Daoy (cell line): ENCODE results near the gene ZNF615. TPM values are rescaled to one million over a fixed set of nuclear protein-coding genes. Genes with fewer than 3 reads are reported as not detected.
"Not testable (repeated sequence)": the region's sequence is repeated elsewhere in the genome, so short reads cannot be mapped to it uniquely, and the experiment has no call there.

Experiments used
- DNase-seq: peaks from one replicate; pipeline ENCODE4 v3.0.0-alpha.2; 2015; ENCODE audit warnings: low read depth
- total RNA-seq: library from RNA; depleted of rRNA; stranded (reverse); fragments of >200 nt; shearing (Covaris generic); gene quantifications from 2 replicates; pipeline ENCODE4 v1.2.3, GENCODE V29; 2014; rRNA removed

ZNF615 gene
- 5.7 and 6.7 TPM in 2 replicates for total RNA-seq

- DNase-seq, result peak; percentile 92
Observed at GRCh38 chr19:52007806-52008557, at the start of gene ZNF615. TSS of gene ZNF615 (minus strand) at chr19:52008211. CDS start at chr19:52003711, 4,500 bp downstream.

GRCh38 chr19:52056480-52056879, 48.5 kb upstream of the ZNF615 start:
- DNase-seq, result not testable (repeated sequence)

GRCh38 chr19:52051736-52052135, 43.7 kb upstream of the ZNF615 start:
- not testable (repeated sequence) for DNase-seq

GRCh38 chr19:52048555-52049501, 40.8 kb upstream of the ZNF615 start, which contains the start of gene ZNF432:
TSS of gene ZNF432 (minus strand) at chr19:52048838. CDS start at chr19:52046868, 1,970 bp downstream.
- DNase-seq, result peak; percentile 95

GRCh38 chr19:52039169-52039568, 31.2 kb upstream of the ZNF615 start:
- DNase-seq, result no peak

- no peak for DNase-seq
Observed at GRCh38 chr19:52034051-52034728, 26.2 kb upstream of the ZNF615 start.

- DNase-seq, result no peak
Observed at GRCh38 chr19:52028780-52029123, 20.7 kb upstream of the ZNF615 start.

- DNase-seq, result peak; percentile 91
Observed at GRCh38 chr19:52028027-52028779, 20.2 kb upstream of the ZNF615 start, which contains the start of gene ZNF614. TSS of gene ZNF614 (minus strand) at chr19:52028379. CDS start at chr19:52025745, 2,634 bp downstream.

GRCh38 chr19:52026255-52026990, 18.4 kb upstream of the ZNF615 start:
- DNase-seq, result not testable (repeated sequence)

- DNase-seq, result not testable (repeated sequence)
Observed at GRCh38 chr19:52024478-52024877, 16.5 kb upstream of the ZNF615 start.

GRCh38 chr19:52022193-52022592, 14.2 kb upstream of the ZNF615 start:
- no peak for DNase-seq

GRCh38 chr19:52020506-52020905, 12.5 kb upstream of the ZNF615 start:
- no peak for DNase-seq

- DNase-seq, result no peak
Observed at GRCh38 chr19:52010674-52011073, 2.7 kb upstream of the ZNF615 start.

- DNase-seq, result peak; percentile 13
Observed at GRCh38 chr19:52007451-52007805, 583 bp downstream of the ZNF615 start.

- no peak for DNase-seq
Observed at GRCh38 chr19:51994048-51994644, 13.9 kb downstream of the ZNF615 start.

- no peak for DNase-seq
Observed at GRCh38 chr19:51993422-51993821, 14.6 kb downstream of the ZNF615 start.

GRCh38 chr19:51986309-51987291, 21.4 kb downstream of the ZNF615 start, which contains the start of gene ZNF350:
TSS of gene ZNF350 (minus strand) at chr19:51986840. CDS start at chr19:51974360, 12,480 bp downstream.
- DNase-seq, result peak; percentile 94

GRCh38 chr19:51983361-51983760, 24.6 kb downstream of the ZNF615 start:
- no peak for DNase-seq

GRCh38 chr19:51980926-51981325, 27.1 kb downstream of the ZNF615 start:
- DNase-seq, result not testable (repeated sequence)
